WI38 (cell line): ENCODE measurements around the gene C9orf50.

Experiments
- H3K4me3 ChIP-seq: 2 replicates; pipeline ENCODE4 v1.5.1; 2011; ENCODE audit warnings: low read depth, mild to moderate bottlenecking, control low read depth, low read length
- TF ChIP-seq, protein P1 (sequence below): IDR thresholded peaks from 2 replicates; pipeline ENCODE4 v1.5.1; 2012; ENCODE audit warnings: low read depth, mild to moderate bottlenecking, control low read depth, low read length

Gene C9orf50

DNA sequence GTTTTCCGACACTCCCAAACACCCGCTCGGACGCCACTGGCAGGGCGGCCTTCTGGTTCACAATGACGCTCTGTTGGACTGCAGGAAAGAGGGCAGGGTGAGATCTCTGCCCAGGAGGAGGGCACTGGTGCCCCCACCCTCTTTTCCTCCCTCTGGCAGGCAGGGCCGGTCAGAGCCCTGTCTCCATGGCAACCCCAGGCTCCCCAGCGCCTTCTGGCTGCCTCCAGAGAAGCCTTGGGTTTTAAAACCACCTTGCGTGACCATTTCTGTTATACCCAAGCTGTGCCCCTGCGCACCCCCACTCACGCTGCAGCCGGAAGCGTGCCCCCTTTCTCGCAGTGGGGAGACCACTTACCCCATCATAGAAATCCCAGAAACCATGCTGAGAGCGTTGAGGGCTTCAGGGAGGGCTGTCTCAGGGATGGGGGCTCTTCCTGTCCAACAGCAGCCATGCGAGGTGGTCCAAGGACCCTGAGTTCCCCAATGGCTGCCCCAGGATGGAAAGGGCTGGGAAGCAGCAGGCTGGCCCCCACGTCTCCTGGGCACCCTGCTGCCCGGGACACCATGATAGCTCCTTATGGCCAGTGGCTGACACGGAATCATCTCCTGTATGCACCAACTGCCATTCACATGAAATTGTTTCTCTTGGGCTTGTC is 7.3 kb downstream of the C9orf50 start:
- TF ChIP-seq, protein P1, sequence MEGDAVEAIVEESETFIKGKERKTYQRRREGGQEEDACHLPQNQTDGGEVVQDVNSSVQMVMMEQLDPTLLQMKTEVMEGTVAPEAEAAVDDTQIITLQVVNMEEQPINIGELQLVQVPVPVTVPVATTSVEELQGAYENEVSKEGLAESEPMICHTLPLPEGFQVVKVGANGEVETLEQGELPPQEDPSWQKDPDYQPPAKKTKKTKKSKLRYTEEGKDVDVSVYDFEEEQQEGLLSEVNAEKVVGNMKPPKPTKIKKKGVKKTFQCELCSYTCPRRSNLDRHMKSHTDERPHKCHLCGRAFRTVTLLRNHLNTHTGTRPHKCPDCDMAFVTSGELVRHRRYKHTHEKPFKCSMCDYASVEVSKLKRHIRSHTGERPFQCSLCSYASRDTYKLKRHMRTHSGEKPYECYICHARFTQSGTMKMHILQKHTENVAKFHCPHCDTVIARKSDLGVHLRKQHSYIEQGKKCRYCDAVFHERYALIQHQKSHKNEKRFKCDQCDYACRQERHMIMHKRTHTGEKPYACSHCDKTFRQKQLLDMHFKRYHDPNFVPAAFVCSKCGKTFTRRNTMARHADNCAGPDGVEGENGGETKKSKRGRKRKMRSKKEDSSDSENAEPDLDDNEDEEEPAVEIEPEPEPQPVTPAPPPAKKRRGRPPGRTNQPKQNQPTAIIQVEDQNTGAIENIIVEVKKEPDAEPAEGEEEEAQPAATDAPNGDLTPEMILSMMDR = no peak
- no peak overlapping the region for H3K4me3 ChIP-seq

DNA sequence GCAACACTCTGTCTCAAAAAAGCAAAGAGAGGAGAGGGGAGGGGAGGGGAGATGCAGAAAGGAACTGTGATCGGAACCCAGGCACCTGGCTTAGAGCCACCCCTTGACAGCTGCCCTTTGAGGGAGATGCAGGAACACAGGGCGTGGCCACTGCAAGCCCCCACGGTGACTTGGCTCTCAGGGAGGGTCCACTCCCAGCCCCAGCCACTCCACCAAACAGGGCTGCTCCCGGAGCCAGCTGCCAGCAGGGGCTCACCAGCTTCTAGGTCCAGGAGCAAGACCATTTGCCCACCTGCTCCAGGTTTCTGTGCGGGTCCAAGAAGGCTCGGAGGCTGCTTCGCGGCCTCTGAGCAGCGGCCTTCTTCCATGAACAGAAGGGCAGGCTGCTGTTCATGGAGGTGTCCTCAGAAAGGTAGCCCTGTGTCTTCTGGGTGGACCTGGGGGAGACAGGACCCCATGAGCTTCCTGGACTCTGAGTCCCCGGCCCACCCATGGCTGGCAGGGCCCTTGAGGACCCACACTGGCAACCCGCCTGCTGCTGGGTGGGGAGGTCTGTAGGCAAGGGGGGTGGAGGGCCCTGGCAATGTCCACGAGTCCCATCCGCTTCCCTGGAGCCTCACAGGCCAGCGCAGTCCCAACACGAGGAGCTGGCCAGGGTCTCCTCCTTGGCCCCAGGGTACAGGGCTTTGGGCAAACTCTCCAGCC is 7.9 kb downstream of the C9orf50 start:
- no peak overlapping the region for H3K4me3 ChIP-seq
- TF ChIP-seq, protein P1 = no peak

DNA sequence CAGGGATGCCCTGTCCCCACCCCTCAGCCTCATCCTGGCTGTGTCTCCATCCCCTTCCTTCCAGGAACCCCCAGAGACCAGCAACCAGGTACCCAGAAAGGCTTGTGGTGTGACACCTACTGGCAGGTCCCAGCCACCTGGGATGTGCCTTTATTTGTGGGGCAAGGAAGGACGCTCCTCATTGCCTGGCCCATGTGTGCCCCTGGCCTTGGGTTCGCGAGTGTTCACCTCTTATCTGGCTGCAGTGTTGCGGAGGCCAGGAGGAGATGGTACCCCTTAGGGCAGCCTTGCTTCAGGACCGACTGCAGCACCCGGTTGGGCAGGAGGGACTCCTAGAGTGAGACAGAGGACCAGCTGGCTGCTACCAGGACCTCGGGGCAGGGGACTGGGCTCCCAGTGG is 8.8 kb downstream of the C9orf50 start:
- TF ChIP-seq, protein P1 = no peak
- no peak overlapping the region for H3K4me3 ChIP-seq

DNA sequence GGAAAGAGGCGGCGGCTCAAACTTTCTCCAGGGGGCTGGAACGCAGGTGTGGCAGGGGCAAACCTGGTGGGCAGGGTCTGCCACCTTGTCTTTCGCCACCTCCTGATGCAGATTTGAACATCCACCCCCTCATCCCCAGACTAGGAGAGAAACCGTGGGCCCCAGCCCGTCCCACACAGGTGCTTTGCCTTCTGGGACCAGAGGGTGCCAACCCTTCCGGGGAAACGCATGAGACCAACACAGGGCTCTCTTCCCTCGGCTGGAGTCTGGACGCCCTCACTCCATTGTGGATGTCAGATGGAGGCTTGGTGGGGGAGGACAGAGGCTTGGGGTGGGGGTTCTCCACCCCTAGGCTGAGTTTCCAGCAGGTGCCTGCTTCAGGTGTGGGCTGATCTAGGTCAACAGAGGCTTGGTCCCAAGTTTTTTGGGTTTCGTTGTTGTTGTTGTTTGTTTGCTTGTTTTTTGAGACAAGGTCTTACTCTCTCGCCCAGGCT is 9.5 kb downstream of the C9orf50 start:
- no peak overlapping the region for H3K4me3 ChIP-seq
- TF ChIP-seq, protein P1 = no peak; the same call in 1 of the 2 replicates

DNA sequence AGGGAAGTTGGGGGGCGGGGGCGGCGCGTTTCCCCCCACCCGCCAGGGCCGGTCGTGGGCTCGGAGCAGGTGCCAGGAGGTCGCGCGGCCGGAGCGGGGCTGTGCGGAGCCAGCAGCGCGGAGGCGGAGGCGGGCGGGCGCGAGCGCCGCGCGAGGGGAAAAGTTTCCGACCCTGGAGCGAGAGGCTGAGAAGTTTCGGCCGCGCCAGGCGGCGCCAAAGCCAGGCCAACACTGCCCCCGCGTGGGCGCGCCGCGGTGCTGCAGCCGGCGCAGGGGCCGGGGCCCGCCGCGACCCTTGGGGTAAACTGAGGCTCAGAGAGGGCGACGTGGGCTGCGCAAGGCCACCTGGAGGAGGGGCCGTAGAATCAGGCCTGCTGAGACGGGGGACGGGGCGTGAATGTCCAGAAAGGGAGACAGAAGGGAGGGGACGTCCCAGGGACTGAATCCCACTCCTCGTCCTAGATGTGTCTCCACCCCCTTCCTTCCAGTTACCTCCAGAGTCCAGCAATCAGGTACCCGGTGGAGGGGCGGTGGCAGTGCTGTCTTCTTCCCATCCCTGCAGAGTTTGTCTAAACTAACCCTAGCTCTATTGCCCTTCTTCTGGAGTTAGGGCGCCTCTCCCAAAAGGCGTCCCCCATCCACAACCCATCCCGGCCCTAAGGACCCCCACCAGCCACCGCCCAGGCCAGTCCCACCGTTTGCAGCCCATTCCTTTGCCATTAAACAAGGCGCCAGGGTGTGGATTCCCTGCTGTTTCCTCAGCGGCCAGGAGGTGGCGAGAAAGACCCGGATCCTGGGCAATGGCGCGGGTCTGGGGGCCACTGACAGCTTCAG is 10.2 kb downstream of the C9orf50 start:
- TF ChIP-seq, protein P1 = peak; percentile 81
- peak overlapping the region; percentile 61 for H3K4me3 ChIP-seq

DNA sequence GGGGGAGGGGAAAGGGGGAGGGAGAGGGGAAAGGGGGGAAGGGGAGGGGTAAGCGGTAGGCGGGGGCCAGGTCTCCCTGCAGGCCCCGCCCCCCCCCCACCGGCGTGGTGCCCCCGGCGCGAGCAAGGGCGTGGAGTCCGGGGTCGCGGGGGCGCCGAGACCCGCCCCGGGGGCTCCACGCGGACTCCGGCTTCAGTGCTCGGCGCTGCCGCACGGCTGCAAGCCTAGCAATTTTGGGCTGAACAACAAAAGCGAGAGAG is 10.8 kb downstream of the C9orf50 start:
- TF ChIP-seq, protein P1 = no peak

More for the DNA sequence above, 10.8 kb downstream of the C9orf50 start:
- peak overlapping the region; percentile 61 for H3K4me3 ChIP-seq
